ENCODE measurements around the gene TMEM232. TPM values are rescaled to one million over a fixed set of nuclear protein-coding genes. Genes with fewer than 3 reads are reported as not detected.

The TMEM232 gene
- total and polyA plus RNA-seq, 4 experiments from 2014 or later, result 0.40 to 2.2 (median 1.7) TPM; not detected in 1

GRCh38 chr5:110377943-110378342 is 348.5 kb downstream of the TMEM232 start:
- H3K27me3 ChIP-seq (ENCODE audit: insufficient read depth, low read length), result no peaks in the 10 kb centered on the region
- POLR2A ChIA-PET (ENCODE audit: partially characterized antibody), result no interaction called here
- no peaks in the 10 kb centered on the region for H3K36me3 ChIP-seq (ENCODE audit: insufficient read depth, low read length)
- Mint-ChIP-seq H3K4me3 (no peak overlapping the region), H3K36me3 (no peaks in the 10 kb centered on the region), H3K9me3 (peaks cover 0 to 5% (median 0%) of the 10 kb centered on the region in 8 donors), H3K27me3 (peaks cover 2% of the 10 kb centered on the region in 2 donors), H3K27ac (no peak overlapping the region), H3K4me1 (no peaks in the 10 kb centered on the region)
- intact Hi-C loops (cut with micrococcal nuclease), result no loop called here
- DNase-seq, result no peak
- CTCF ChIA-PET (ENCODE audit: partially characterized antibody), result no interaction called here
- no peak overlapping the region for H3K4me3 ChIP-seq (ENCODE audit: low read length in 2 of 2)
- no peak overlapping the region for H3K27ac ChIP-seq (ENCODE audit: low read depth, low read length)
- H3K4me1 ChIP-seq (ENCODE audit: insufficient read depth, low read length), result no peaks in the 10 kb centered on the region
- H3K9me3 ChIP-seq (ENCODE audit: control insufficient read depth in 1 of 2, low read length in 2 of 2), result no peaks in the 10 kb centered on the region

GRCh38 chr5:110377361-110377760 is 349.1 kb downstream of the TMEM232 start:
- Mint-ChIP-seq H3K27ac (no peak overlapping the region), H3K4me1 (no peaks in the 10 kb centered on the region), H3K4me3 (no peak overlapping the region), H3K9me3 (peaks cover 0 to 5% (median 0%) of the 10 kb centered on the region in 8 donors), H3K27me3 (peaks cover 2% of the 10 kb centered on the region in 2 donors), H3K36me3 (no peaks in the 10 kb centered on the region)
- CTCF ChIA-PET (ENCODE audit: partially characterized antibody), result no interaction called here
- Histone ChIP-seq H3K9me3 (ENCODE audit: control insufficient read depth in 1 of 2, low read length in 2 of 2) (no peaks in the 10 kb centered on the region), H3K4me3 (ENCODE audit: low read length in 2 of 2) (no peak overlapping the region), H3K4me1 (ENCODE audit: insufficient read depth, low read length) (no peaks in the 10 kb centered on the region), H3K36me3 (ENCODE audit: insufficient read depth, low read length) (no peaks in the 10 kb centered on the region), H3K27me3 (ENCODE audit: insufficient read depth, low read length) (no peaks in the 10 kb centered on the region), H3K27ac (ENCODE audit: low read depth, low read length) (no peak overlapping the region)
- no peak for DNase-seq
- POLR2A ChIA-PET (ENCODE audit: partially characterized antibody), result no interaction called here
- intact Hi-C loops (cut with micrococcal nuclease), result no loop called here

- no peaks in the 10 kb centered on the region for H3K4me1 ChIP-seq (ENCODE audit: insufficient read depth, low read length)
- POLR2A ChIA-PET (ENCODE audit: partially characterized antibody), result no interaction called here
- Mint-ChIP-seq H3K27ac (no peak overlapping the region), H3K9me3 (peaks cover 0 to 5% (median 0%) of the 10 kb centered on the region in 8 donors), H3K27me3 (peaks cover 2% of the 10 kb centered on the region in 2 donors), H3K36me3 (no peaks in the 10 kb centered on the region), H3K4me1 (no peaks in the 10 kb centered on the region), H3K4me3 (no peak overlapping the region)
- intact Hi-C loops (cut with micrococcal nuclease), result no loop called here
- H3K4me3 ChIP-seq (ENCODE audit: low read length in 2 of 2), result no peak overlapping the region
- no peak overlapping the region for H3K27ac ChIP-seq (ENCODE audit: low read depth, low read length)
- CTCF ChIA-PET (ENCODE audit: partially characterized antibody), result no interaction called here
- no peaks in the 10 kb centered on the region for H3K27me3 ChIP-seq (ENCODE audit: insufficient read depth, low read length)
- DNase-seq, result peak in 1 of 5 donors; percentile 29
- H3K9me3 ChIP-seq (ENCODE audit: control insufficient read depth in 1 of 2, low read length in 2 of 2), result no peaks in the 10 kb centered on the region
- H3K36me3 ChIP-seq (ENCODE audit: insufficient read depth, low read length), result no peaks in the 10 kb centered on the region
Observed at GRCh38 chr5:110376281-110376951, 350.1 kb downstream of the TMEM232 start.

DNA sequence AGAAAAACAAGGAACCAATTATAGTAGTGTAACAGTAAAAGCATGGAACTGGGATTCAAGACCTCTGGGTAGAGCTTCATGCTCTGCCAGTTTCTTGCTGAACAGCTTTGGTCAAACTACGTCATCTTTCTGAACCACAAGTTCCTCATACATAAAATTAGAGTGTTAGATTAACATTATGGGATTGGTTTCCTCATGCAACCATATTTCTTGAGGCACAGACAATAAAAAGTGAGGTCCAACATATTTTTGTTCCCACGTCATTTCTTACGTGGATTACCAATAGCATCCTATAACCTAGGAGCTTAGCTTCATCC is 354.8 kb downstream of the TMEM232 start:
- no peak overlapping the region for H3K27ac Mint-ChIP-seq
- ChIA-PET POLR2A (ENCODE audit: partially characterized antibody) (no interaction called here), CTCF (ENCODE audit: partially characterized antibody) (no interaction called here)
- H3K4me1 ChIP-seq (ENCODE audit: insufficient read depth, low read length), result no peaks in the 10 kb centered on the region
- peaks cover 0 to 5% (median 0%) of the 10 kb centered on the region in 8 donors for H3K9me3 Mint-ChIP-seq
- no peaks in the 10 kb centered on the region for H3K4me1 Mint-ChIP-seq
- no peak overlapping the region for H3K4me3 ChIP-seq (ENCODE audit: low read length in 2 of 2)
- no peaks in the 10 kb centered on the region for H3K27me3 ChIP-seq (ENCODE audit: insufficient read depth, low read length)
- intact Hi-C loops (cut with micrococcal nuclease), result no loop called here
- H3K4me3 Mint-ChIP-seq, result no peak overlapping the region
- H3K27ac ChIP-seq (ENCODE audit: low read depth, low read length), result no peak overlapping the region
- H3K27me3 Mint-ChIP-seq, result peaks cover 0 to 2% of the 10 kb centered on the region in 2 donors
- H3K36me3 Mint-ChIP-seq, result no peaks in the 10 kb centered on the region
- no peaks in the 10 kb centered on the region for H3K9me3 ChIP-seq (ENCODE audit: control insufficient read depth in 1 of 2, low read length in 2 of 2)
- no peaks in the 10 kb centered on the region for H3K36me3 ChIP-seq (ENCODE audit: insufficient read depth, low read length)
- no peak for DNase-seq

- H3K4me1 ChIP-seq (ENCODE audit: insufficient read depth, low read length), result no peaks in the 10 kb centered on the region
- no peaks in the 10 kb centered on the region for H3K9me3 ChIP-seq (ENCODE audit: control insufficient read depth in 1 of 2, low read length in 2 of 2)
- Mint-ChIP-seq H3K27me3 (peaks cover 0 to 2% of the 10 kb centered on the region in 2 donors), H3K36me3 (no peaks in the 10 kb centered on the region), H3K4me3 (no peak overlapping the region), H3K27ac (no peak overlapping the region), H3K9me3 (peaks cover 0 to 5% (median 0%) of the 10 kb centered on the region in 8 donors), H3K4me1 (no peaks in the 10 kb centered on the region)
- DNase-seq, result no peak
- no peak overlapping the region for H3K27ac ChIP-seq (ENCODE audit: low read depth, low read length)
- no peak overlapping the region for H3K4me3 ChIP-seq (ENCODE audit: low read length in 2 of 2)
- H3K36me3 ChIP-seq (ENCODE audit: insufficient read depth, low read length), result no peaks in the 10 kb centered on the region
- ChIA-PET CTCF (ENCODE audit: partially characterized antibody) (no interaction called here), POLR2A (ENCODE audit: partially characterized antibody) (no interaction called here)
- no peaks in the 10 kb centered on the region for H3K27me3 ChIP-seq (ENCODE audit: insufficient read depth, low read length)
- intact Hi-C loops (cut with micrococcal nuclease), result no loop called here
Observed at GRCh38 chr5:110371011-110371724, 355.3 kb downstream of the TMEM232 start.

Small RNAs within 50 kb of the gene (microRNA-seq; reads per million reads assigned to microRNA genes)
- not detected for gene MIR548F3 (ENCODE audit: borderline microRNAs expressed, borderline number of aligned reads, borderline replicate concordance)

Other genes with a start within 250 kb of the TMEM232 start
- 10 to 100 TPM; 38.1 TPM for gene SLC25A46, start 12.3 kb upstream of the TMEM232 start, total RNA-seq
- gene SLC25A46, start 12.3 kb upstream of the TMEM232 start, polyA plus RNA-seq, result 10 to 100 TPM; 23.0 to 39.9 TPM

All from CD4-positive, alpha-beta memory T cell (primary cell).